ENCODE data around the gene LAMC3. TPM values are rescaled to one million over a fixed set of nuclear protein-coding genes. Genes with fewer than 3 reads are reported as not detected.

The LAMC3 gene
- total and polyA plus RNA-seq, 2 experiments from 2014 or later: 5.4 to 14.0 TPM

- no peaks in the 10 kb centered on the region for H3K27me3 ChIP-seq
- TF ChIP-seq CTCF (IDR thresholded peaks at IDR 0.05; ENCODE audit: low read depth, low read length): no peak
- peaks cover 3% of the 10 kb centered on the region for H3K4me1 ChIP-seq (ENCODE audit: low read depth)
- H3K9me3 ChIP-seq (ENCODE audit: low read depth): no peaks in the 10 kb centered on the region
- DNase-seq (ENCODE audit: low read depth in 1 of 2, low spot score in 1 of 2): no peak
- no peak overlapping the region for H3K27ac ChIP-seq
- peak overlapping the region; percentile 57 for H3K4me3 ChIP-seq
- no peaks in the 10 kb centered on the region for H3K36me3 ChIP-seq
Measured at GRCh38 chr9:131095666-131096268, 86.8 kb downstream of the LAMC3 start.

- Histone ChIP-seq H3K4me3 (peak within 1 kb of the TSS; percentile 57), H3K9me3 (ENCODE audit: low read depth) (no peaks in the 10 kb centered on the region), H3K27ac (peak within 1 kb of the TSS; percentile 11), H3K4me1 (ENCODE audit: low read depth) (peaks cover 3% of the 10 kb centered on the region), H3K36me3 (no peaks in the 10 kb centered on the region), H3K27me3 (no peaks in the 10 kb centered on the region)
- no peak for TF ChIP-seq CTCF (IDR thresholded peaks at IDR 0.05; ENCODE audit: low read depth, low read length)
- peak; percentile 19 to 78 for DNase-seq (ENCODE audit: low read depth in 1 of 2, low spot score in 1 of 2)
Measured at GRCh38 chr9:131096269-131097125, 87.5 kb downstream of the LAMC3 start, which contains the start of gene AIF1L. AIF1L (plus strand) TSS chr9:131096531; CDS start chr9:131096630, 99 bp downstream.

- Histone ChIP-seq H3K27ac (no peak overlapping the region), H3K9me3 (ENCODE audit: low read depth) (no peaks in the 10 kb centered on the region), H3K4me1 (ENCODE audit: low read depth) (peaks cover 3% of the 10 kb centered on the region), H3K27me3 (no peaks in the 10 kb centered on the region), H3K4me3 (peak overlapping the region; percentile 57), H3K36me3 (no peaks in the 10 kb centered on the region)
- no peak for DNase-seq (ENCODE audit: low read depth in 1 of 2, low spot score in 1 of 2)
- TF ChIP-seq CTCF (IDR thresholded peaks at IDR 0.05; ENCODE audit: low read depth, low read length): no peak
Measured at GRCh38 chr9:131097126-131097947, 88.4 kb downstream of the LAMC3 start.

- Histone ChIP-seq H3K4me1 (ENCODE audit: low read depth) (peaks cover 3% of the 10 kb centered on the region), H3K36me3 (no peaks in the 10 kb centered on the region), H3K27ac (no peak overlapping the region), H3K4me3 (no peak overlapping the region), H3K9me3 (ENCODE audit: low read depth) (no peaks in the 10 kb centered on the region), H3K27me3 (no peaks in the 10 kb centered on the region)
- no peak for TF ChIP-seq CTCF (IDR thresholded peaks at IDR 0.05; ENCODE audit: low read depth, low read length)
- DNase-seq (ENCODE audit: low read depth in 1 of 2, low spot score in 1 of 2): no peak
Measured at GRCh38 chr9:131097948-131098278, 88.9 kb downstream of the LAMC3 start.

GRCh38 chr9:131098391-131099101 lies 89.6 kb downstream of the LAMC3 start:
- H3K9me3 ChIP-seq (ENCODE audit: low read depth): no peaks in the 10 kb centered on the region
- H3K27ac ChIP-seq: no peak overlapping the region
- H3K4me1 ChIP-seq (ENCODE audit: low read depth): peaks cover 3% of the 10 kb centered on the region

More at GRCh38 chr9:131098391-131099101, 89.6 kb downstream of the LAMC3 start:
- Histone ChIP-seq H3K27me3 (no peaks in the 10 kb centered on the region), H3K4me3 (no peak overlapping the region), H3K36me3 (no peaks in the 10 kb centered on the region)
- DNase-seq (ENCODE audit: low read depth in 1 of 2, low spot score in 1 of 2): no peak
- no peak for TF ChIP-seq CTCF (IDR thresholded peaks at IDR 0.05; ENCODE audit: low read depth, low read length)
